Subcutaneous adipose tissue (tissue), 4 donors: ENCODE measurements around the gene C9orf57. TPM values are rescaled to one million over a fixed set of nuclear protein-coding genes. Genes with fewer than 3 reads are reported as not detected.

ENCODE experiments used
- total RNA-seq, 4 donors: library from RNA; depleted of rRNA; stranded (reverse); fragments of >200 nt; gene quantifications; one replicate each; pipeline ENCODE4 v1.1.0, GENCODE V29; 2016
- TF ChIP-seq, protein P1 (sequence below): fragments of 450-650 bp; IDR thresholded peaks from one replicate; pipeline ENCODE4 v1.5.1; 2016; ENCODE audit warnings: low read depth, mild to moderate bottlenecking, control low read depth, antibody characterized with exemption, moderate library complexity

The C9orf57 gene
- total RNA-seq, 4 donors from 2014 or later, result not detected

DNA sequence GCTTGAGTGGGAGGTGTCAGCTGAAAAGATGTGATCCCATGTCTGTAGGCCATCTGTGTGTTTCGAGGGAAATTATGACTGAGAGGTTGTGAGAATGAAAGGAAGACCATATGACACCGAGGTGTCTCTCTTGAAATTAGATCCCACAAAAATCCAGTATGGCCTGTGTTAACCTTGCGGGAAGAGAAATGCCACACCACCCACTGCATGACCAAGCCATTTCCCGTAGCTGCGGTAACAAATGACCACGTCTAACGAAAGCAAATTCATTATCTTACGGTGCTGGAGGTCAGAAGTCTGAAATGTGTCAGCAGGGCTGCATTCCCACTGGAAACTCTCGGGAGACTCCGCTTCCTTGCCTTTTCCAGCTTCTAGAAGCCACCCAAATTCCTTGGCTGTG, 11.6 kb downstream of the C9orf57 start:
- TF ChIP-seq, protein P1, sequence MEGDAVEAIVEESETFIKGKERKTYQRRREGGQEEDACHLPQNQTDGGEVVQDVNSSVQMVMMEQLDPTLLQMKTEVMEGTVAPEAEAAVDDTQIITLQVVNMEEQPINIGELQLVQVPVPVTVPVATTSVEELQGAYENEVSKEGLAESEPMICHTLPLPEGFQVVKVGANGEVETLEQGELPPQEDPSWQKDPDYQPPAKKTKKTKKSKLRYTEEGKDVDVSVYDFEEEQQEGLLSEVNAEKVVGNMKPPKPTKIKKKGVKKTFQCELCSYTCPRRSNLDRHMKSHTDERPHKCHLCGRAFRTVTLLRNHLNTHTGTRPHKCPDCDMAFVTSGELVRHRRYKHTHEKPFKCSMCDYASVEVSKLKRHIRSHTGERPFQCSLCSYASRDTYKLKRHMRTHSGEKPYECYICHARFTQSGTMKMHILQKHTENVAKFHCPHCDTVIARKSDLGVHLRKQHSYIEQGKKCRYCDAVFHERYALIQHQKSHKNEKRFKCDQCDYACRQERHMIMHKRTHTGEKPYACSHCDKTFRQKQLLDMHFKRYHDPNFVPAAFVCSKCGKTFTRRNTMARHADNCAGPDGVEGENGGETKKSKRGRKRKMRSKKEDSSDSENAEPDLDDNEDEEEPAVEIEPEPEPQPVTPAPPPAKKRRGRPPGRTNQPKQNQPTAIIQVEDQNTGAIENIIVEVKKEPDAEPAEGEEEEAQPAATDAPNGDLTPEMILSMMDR, result no peak

DNA sequence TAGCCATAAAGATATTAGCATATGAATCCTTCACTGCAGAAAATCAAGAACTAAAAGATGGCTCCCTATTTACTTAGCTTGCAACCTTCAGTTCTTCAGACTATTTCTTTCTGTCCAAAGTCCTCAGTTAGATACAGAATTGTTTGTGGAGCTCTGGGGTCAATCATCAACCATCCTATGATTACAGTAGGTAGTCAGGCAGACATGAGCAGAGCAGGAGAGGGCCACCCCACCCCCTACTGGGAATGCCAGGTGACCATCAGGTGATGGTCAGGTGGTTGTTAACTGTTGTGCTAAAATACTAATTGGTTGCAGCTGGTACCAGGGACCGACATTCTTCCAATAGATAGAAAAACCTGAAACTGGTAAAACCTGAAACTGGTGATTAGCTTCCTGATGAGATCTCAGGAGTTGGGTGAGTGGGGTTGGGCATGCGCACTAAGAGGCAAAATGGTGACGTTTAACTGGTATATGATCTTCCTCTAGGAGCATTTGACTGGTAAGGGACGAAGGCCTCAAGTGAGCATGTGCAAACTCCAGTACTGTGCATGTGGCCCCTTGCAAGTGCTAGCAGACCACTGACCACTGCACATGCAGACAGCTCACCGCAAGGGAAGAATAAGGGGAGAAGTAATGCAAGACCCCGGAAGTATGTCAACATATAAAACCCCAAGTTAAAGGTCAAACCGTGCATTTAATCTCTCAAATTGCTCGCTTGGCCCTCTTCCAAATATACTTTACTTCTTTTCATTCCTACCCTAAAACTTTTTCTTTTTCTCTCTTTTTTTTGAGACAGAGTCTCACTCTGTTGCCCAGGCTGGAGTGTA, 13.6 kb downstream of the C9orf57 start:
- TF ChIP-seq, protein P1, result no peak

DNA sequence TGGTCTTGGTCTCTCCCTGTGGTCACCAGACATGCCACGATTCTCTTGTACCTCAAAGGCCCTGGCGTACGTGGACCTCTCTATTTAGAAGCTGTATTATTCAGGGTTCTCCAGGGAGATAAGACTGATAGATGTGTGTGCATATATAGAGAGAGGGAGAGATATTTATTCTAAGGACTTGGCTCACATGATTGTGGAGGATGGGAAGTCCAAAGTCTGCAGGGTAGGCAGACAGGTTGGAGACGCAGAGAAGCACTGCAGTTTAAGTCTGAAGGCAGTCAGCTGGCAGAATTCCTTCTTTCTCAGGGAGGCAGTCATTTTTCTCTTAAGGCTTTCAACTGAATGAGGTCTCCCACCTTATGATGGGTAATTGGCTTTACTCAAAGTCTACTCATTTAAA, 16.3 kb downstream of the C9orf57 start:
- TF ChIP-seq, protein P1, result no peak

DNA sequence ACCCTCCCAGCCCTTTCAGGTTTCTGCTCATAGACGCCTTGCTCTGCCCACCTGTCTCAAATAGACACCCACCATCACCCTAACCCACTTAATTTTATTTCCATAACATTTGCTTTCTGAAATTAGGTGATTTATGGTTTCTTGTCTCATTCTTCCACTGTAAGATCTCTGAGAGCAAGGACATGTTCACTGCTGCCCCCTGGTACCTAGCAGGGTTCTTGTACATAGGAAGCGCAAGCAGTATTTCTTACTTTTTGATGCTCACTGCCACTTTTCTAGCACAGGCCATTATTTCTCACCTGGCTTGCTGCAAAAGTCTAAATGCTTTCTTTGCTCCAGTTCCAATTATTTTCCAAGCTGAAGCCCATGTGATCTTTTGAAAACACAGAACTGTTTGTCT, 16.8 kb downstream of the C9orf57 start:
- TF ChIP-seq, protein P1, result no peak

DNA sequence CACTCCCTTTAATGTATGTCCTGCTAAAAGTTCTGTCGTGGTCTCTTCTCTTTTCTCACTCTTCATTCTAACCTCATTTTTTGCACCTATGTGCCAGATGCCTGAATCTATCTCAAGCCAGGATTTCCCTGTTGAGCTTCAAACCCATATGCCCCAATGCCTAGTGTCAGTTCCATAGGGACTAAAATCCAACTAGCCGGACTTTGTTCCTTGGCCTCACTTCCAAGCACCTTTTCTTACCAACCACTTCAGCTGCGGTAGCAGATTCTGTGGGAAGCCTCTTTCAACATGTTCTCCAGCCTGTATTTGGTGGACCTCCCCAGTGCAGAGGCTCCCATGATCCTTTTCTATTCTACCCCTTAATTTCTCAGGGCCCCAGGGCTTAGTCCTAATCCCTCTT, 17.5 kb downstream of the C9orf57 start:
- TF ChIP-seq, protein P1, result no peak

DNA sequence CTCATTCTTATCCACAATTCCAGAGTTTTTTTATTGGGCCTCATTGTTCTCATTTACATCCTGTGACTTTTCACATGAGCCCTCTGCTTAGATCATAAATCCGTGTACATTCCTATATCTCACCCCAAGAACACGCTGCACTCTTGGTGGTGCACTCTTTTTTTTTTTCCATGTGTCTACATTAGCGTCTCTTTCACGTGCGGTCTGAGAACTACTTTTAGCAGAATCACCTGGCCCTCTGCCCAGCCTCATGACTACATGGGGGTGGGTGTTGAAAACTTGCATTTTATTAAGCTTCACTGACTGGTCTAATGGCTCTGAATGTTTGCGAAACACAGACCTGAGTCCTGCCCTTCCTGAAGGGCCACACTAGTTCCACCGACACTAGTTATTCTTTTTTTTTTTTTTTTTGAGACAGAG, 18.6 kb downstream of the C9orf57 start:
- TF ChIP-seq, protein P1, result no peak

DNA sequence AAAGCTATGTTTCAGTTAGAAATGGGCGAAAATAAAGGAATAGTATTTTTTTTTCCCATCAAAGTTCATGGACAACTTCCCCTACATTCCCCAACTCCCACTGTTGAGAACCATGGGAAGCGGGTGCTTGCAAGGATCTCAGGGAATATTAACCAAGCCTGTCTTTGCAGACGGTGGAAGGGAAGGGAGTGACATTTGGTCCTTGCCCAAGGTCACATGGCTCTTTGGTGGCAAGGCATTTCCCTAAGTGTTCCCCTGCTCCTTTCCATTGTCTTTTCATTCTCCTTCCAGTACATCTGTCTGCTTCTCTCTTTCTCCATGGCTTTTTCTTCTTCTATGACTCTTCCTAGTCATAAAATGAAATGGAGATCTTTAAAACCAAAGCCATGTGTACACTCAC, 19.0 kb downstream of the C9orf57 start:
- TF ChIP-seq, protein P1, result no peak
